ENCODE measurements around the gene AIP.
"Not testable (repeated sequence)": the region's sequence is repeated elsewhere in the genome, so short reads cannot be mapped to it uniquely, and the experiment has no call there.

AIP gene

GRCh38 chr11:67463680-67464410 is 19.0 kb upstream of the AIP start:
- POLR2A ChIA-PET: no interaction called here
- DNase-seq (ENCODE audit: extremely low spot score): no peak
- CTCF ChIA-PET: no interaction called here
- no peak for TF ChIP-seq CTCF (IDR thresholded peaks at IDR 0.05; ENCODE audit: control extremely low read depth, extremely low read depth, low read depth, missing control alignments)

GRCh38 chr11:67464411-67465188 is 18.2 kb upstream of the AIP start:
- DNase-seq (ENCODE audit: extremely low spot score): peak; percentile 94
- ChIA-PET CTCF (interaction anchor here (1.0 to 1.4 kb wide), 2 partner anchors 28 to 91 kb away, joined by 3 read pairs; no protein-coding TSS in a partner anchor), POLR2A (interaction anchor here (0.8 to 1.0 kb wide), 2 partner anchors 27 to 60 kb away, joined by 3 read pairs; partner anchors contain the start of gene PTPRCAP)
- no peak for TF ChIP-seq CTCF (IDR thresholded peaks at IDR 0.05; ENCODE audit: control extremely low read depth, extremely low read depth, low read depth, missing control alignments)

GRCh38 chr11:67465189-67465510 is 17.7 kb upstream of the AIP start:
- ChIA-PET POLR2A (interaction anchor here (0.8 to 1.0 kb wide), 2 partner anchors 28 to 60 kb away, joined by 3 read pairs; partner anchors contain the start of gene PTPRCAP), CTCF (interaction anchor here (0.6 to 1.4 kb wide), 3 partner anchors 21 to 91 kb away, joined by 3 read pairs; no protein-coding TSS in a partner anchor)
- DNase-seq (ENCODE audit: extremely low spot score): no peak
- no peak for TF ChIP-seq CTCF (IDR thresholded peaks at IDR 0.05; ENCODE audit: control extremely low read depth, extremely low read depth, low read depth, missing control alignments)

GRCh38 chr11:67465530-67465929 is 17.3 kb upstream of the AIP start:
- POLR2A ChIA-PET: interaction anchor here (0.6 to 1.0 kb wide), 2 partner anchors 28 to 49 kb away, joined by 3 read pairs; partner anchors contain the start of gene PTPRCAP
- CTCF ChIA-PET: interaction anchor here (0.6 to 1.4 kb wide), 3 partner anchors 20 to 91 kb away, joined by 3 read pairs; no protein-coding TSS in a partner anchor
- not testable (repeated sequence) for DNase-seq (ENCODE audit: extremely low spot score)

- POLR2A ChIA-PET: interaction anchor here (0.6 kb wide), 2 partner anchors 29 to 50 kb away, joined by 3 read pairs; partner anchors contain the start of gene PTPRCAP
- TF ChIP-seq CTCF (IDR thresholded peaks at IDR 0.05; ENCODE audit: control extremely low read depth, extremely low read depth, low read depth, missing control alignments): no peak
- CTCF ChIA-PET: interaction anchor here (1.2 kb wide), 1 partner anchor 163 kb away, joined by 4 read pairs; the partner anchor contains the start of gene NUDT8
- no peak for DNase-seq (ENCODE audit: extremely low spot score)
Observed at GRCh38 chr11:67466367-67466766, 16.5 kb upstream of the AIP start.

- no peak for DNase-seq (ENCODE audit: extremely low spot score)
- CTCF ChIA-PET: interaction anchor here (1.2 to 3.6 kb wide), 5 partner anchors 16 to 162 kb away, joined by 3 to 22 read pairs (median 6); partner anchors contain the start of genes AIP, NUDT8 and PPP1CA
Observed at GRCh38 chr11:67466962-67467771, 15.7 kb upstream of the AIP start.

More at GRCh38 chr11:67466962-67467771, 15.7 kb upstream of the AIP start:
- TF ChIP-seq CTCF (IDR thresholded peaks at IDR 0.05; ENCODE audit: control extremely low read depth, extremely low read depth, low read depth, missing control alignments): no peak
- POLR2A ChIA-PET: interaction anchor here (0.6 to 1.4 kb wide), 2 partner anchors 11 to 30 kb away, joined by 3 read pairs; partner anchors contain the start of gene PTPRCAP

Data from GM10248 (cell line).